GM11168 (cell line): ENCODE data around the gene PLEKHG2.
"Not testable (repeated sequence)": the region's sequence is repeated elsewhere in the genome, so short reads cannot be mapped to it uniquely, and the experiment has no call there.

Experiments used
- in situ Hi-C: fragments of 300-500 bp; cut with MboI; formaldehyde crosslinking; loops from one replicate; pipeline ENCODE4 v1.12.0; 2022; ENCODE audit warnings: low sequenced_read_pairs; ENCODE audit not compliant: unreplicated experiment

Gene PLEKHG2

DNA sequence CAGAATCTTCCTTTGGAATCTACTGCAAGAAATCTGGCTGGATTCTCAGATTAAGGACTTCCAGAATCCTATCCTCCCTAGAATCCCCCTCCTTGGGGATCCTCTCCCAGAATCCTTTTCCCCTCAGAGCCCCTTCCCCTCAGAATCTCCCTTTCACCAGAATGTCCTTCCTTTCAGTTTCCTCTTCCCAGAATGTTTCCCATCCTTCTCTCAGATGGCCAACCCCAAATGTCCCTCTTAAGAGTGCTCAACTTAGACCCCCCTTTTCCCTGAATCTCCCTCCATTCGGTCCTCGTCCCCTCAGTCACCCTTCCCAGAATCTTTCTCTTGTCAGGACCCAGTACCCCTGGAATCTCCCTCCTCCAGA lies 23.9 kb downstream of the PLEKHG2 start:
- in situ Hi-C loops: no loop called here

DNA sequence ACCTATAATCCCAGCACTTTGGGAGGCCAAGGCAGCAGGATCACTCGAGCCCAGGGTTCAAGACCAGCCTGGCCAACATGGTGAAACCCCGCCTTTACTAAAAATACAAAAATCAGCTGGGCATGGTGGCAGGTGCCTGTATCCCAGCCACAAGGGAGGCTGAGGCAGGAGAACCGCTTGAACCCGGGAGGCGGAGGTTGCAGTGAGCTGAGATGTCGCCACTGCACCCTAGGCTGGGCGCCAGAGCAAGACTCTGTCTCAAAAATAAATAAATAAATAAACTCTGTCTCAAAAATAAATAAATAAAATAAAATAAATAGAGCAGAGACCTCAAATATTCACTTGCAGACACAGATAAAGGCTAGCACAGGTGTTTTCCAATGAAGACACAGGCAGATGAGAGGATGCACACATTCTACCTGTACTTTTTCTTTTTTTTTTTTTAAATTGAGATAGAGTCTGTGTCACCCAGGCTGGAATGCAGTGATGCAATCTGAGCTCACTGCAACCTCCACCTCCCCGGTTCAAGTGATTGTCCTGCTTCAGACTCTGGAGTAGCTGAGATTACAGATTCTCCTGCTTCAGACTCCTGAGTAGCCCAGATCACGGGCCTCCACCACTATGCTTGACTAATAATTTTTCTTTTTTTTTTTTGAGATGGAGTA lies 25.9 kb downstream of the PLEKHG2 start:
- in situ Hi-C loops: no loop called here

DNA sequence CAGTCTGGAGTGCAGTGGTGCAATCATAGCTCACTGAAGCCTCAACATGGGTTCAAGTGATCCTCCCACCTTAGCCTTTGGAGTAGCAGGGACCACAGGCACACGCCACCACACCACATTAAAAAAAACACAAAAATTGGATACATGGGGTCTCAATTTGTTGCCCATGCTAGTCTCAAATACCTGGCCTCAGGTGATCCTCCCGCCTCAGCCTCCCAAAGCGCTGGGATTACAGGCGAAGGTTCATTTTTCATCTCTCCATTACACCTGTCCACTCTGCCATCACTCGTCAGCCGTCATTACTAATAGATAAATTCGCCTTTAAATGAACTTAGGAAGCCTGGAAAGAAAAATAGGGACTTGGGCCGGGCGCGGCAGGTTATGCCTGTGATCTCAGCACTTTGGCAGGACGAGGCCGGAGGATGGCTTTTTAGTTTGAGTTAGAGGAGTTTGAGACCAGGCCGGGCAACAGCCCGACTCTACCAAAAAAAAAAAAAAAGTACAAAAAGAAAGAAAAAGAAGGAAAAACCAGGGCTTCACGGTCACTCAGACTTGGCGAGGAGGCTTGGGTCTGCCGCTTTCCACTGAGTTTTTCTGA lies 32.2 kb downstream of the PLEKHG2 start:
- in situ Hi-C loops: no loop called here

DNA sequence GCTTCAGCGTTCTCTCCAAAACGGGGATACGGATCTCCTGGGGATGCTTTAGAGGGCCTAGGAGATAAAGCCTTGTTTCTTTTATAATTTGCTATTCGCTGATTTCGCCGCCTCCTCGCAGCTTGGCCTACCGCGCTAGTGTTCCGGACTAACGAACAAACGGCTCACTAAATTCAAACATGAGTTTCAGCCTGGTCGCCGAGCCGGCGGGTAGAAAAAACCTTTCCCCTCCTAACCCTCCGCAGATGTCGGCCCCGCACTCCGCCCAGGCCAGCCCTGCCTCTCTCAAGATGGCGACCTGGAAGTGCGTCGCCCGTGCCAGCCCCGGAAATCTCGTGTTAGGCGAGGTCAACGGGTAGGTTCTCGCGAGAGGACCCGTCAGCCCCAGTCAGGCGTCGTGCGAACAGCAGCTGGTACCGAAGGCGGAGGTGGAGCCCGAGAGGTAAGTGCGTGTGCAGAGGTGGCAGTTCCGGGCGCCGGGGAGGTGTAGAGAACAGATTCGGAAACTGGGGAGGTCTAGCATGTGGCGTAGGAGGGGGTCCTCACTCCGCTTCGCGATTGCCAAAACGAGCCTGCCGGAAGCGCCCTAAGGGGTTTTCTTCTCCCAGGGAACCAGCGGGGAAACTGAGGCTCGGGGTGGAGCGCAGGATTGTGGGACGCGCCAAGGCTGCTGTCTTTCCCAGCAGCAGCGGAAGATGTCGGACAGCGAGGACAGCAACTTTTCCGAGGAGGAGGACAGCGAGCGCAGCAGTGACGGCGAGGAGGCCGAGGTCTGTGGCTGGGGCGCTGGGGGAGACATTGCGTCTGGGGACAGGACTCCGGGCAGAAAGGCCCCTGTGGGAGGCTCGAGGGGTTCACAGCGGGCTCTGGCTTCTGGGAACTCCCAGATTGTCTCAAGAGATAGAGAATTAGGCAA lies 33.0 kb downstream of the PLEKHG2 start, which contains the start of gene SUPT5H:
TSS of gene SUPT5H (plus strand) at position 387 of the 916 bp plus-strand sequence. CDS start at position 696, 309 bp downstream.
- in situ Hi-C loops: no loop called here

DNA sequence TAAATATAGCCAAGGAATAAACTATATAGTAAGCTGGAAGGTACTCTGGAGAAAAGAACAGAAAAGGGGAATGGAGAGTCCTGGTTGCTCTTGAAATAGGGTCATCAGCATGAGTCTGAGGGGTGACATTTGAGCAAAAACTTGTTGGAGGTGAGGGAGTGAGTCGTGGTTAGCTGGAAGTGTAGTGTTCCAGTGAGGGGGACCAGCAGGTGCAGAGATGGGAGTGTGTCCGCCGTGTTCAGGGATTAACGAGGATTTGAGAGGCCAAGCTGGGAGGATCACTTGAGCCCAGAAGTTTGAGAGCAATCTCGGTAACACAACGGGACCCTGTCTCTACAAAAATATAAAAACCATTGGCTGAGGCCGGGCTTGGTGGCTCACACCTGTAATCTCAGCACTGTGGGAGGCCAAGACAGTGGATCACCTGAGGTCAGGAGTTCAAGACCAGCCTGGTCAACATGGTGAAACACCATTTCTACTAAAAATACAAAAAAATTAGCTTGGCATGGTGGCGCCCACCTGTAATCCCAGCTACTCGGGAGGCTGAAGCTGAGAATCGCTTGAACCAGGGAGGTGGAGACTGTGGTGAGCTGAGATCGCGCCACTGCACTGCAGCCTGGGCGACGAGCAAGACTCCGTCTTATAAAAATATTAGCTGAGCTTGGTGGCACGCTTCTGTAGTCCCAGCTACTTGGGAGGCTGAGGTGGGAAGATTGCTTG lies 34.1 kb downstream of the PLEKHG2 start:
- in situ Hi-C loops: no loop called here

DNA sequence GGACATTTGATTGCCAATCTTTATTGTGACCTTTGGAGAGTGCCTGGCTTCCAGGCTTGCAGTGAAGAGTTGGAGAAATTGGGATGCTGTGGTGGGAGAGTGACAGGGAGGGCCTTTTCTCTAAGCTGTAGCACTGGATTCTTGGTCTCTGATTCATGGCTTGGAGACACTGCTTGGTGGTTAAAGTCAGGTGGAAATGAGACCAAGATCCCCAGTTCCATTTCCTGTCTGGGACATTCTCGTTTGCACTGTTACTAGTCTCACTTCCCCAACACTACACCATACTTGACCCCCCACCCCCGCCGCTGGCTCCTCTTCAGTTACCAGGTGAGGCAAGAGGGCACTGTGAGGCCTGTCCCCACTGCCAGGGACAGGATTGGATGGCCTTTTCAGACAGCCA lies 35.8 kb downstream of the PLEKHG2 start:
- in situ Hi-C loops: no loop called here

DNA sequence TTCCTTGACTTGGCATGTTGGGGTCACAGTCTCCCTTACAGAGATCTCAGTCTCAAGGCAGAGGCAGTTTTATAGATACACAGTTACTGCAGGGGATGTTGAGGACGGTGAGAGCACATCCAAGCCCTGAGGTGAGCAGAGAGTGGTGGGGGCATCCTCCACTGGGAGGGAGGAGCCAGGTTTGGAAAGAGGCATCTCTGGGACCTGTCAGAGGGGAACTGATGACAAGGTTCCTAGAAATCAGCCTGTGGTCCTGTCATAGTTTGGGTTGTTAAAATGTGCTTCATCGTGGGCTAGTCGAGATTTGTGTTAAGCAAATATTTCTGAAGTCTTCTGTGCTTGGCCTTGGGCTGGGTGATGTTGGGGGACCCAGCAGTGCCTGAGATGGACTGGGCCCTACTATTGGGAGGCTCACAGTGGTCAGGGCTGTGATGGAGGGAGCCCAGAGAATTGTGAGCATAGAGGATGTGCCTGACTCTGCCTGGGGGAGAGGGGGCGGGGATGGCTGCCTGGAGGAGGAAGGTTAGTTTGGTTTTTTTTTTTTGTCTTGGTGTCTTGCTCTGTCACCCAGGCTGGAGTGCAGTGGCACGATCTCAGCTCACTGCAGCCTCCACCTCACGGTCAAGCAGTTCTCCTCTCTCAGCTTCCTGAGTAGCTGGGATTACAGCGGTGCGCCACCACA lies 36.8 kb downstream of the PLEKHG2 start:
- in situ Hi-C loops: no loop called here

DNA sequence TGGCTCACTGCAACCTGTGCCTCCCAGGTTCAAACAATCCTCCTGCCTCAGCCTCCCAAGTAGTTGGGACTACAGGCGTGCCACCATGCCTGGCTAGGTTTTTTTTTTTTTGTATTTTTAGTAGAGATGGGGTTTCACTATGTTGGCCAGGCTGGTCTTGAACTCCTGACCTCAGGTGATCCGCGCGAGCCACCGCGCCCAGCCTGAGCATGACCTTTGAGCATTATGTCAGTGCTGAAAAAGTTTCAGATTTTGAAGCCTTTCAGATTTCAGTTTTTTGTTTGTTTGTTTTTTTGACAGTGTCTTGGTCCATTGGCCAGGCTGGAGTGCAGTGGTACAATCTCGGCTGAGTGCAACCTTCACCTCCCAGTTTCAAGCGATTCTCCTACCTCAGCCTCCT lies 38.8 kb downstream of the PLEKHG2 start:
- in situ Hi-C loops: not testable (repeated sequence)

DNA sequence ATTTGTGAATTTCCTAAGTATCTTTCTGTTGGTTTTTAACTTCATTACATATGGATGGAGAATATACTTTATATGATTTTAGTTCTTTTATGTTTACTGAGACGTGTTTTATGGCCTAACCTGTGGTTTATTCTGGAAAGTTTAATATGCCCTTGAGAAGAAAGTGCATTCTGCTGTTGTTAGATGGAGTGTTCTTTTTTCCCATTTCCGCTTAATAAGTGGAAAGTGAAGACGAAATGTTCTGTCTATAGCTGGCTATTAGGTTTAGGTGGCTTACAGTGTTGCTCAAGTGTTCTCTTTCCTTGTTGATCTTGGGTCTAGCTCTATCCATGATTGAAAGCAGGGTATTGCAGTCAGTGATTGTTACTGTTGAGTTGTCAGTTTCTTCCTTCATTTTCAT lies 50.9 kb downstream of the PLEKHG2 start:
- in situ Hi-C loops: no loop called here

DNA sequence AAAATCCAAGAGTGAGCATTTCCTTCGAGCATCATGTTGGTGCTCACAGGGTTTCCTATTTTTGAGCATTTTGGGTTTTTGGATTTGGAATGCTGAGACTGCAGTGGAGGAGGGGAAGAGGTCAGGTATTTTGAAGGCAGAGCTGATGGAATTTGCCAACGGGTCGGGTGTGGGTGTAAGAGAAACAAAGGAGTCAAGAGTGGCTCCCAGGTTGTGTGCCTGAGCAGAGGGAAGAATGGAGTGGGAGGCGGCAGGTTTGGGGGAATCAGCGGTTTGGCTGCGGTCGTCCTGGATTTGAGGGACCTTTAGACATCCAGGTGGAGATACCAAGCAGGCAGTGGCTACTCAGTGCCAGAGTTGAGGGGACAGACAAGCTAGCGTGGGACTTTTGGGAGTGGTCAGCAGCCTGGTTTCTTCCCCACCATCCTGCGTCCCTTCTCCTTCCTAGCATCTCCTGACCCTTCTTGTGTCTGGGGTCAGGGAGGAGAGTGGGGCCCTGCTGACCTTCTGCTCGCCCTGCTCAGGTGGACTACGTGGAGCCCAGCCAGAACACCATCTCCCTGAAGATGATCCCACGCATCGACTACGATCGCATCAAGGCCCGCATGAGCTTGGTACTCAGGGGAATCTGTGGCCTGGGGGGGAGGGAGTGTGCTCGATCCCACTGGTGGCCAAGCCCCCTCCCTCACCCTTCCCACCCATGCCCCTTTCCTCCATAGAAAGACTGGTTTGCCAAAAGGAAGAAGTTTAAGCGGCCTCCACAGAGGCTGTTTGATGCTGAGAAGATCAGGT lies 53.7 kb downstream of the PLEKHG2 start:
- in situ Hi-C loops: no loop called here

DNA sequence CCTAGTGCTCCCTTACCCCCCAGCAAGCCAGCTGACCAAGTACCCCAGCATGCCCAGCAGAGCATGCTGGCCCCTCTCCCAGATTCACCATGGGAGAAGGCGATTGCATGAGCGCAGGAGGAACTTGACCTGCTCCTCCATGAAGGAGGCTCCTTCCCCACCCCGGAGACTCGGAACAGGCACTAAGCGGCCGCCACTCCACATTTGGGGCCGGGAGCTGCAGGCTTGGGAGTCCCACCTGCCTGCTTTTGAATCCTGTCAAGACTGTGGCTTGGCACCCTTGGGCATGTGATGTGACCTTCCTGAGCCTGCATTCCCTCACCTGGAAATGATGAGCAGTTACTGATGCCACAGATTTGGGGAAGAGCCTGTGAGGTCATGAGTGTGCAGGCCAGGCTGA lies 55.5 kb downstream of the PLEKHG2 start:
- in situ Hi-C loops: no loop called here

DNA sequence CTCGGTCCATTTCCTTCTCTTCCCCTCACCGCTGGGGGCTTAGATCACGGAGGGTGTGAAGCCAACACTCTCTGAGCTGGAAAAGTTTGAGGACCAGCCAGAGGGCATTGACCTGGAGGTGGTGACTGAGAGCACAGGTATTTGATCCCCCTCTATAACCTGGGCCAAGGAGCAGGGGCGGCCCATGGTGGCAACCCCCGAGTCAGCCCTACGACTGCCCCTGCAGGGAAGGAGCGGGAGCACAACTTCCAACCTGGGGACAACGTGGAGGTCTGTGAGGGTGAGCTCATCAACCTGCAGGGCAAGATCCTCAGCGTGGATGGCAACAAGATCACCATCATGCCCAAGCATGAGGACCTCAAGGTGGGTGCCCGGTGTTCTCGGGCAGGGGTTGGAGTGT lies 56.6 kb downstream of the PLEKHG2 start:
- in situ Hi-C loops: no loop called here

DNA sequence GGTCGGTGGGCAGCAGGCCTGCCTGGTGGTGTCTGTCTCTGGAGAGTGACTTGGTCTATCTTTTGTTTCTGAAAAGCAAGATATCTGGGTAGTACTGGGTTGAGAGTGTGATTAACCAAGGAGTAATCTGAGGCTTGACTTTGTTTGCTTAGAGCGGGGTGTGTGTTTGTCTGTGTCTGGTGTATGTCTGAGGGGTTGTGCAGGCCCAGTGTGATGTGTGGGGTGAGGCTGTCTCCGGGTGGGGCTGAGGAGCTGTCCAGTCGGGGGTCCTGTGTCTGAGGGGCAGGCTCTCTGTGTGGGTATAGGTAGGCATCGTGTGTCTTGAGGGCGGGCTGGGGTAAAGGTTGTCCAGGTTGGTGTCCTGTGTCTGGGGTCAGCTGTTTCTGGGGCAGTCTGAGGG lies 57.1 kb downstream of the PLEKHG2 start:
- in situ Hi-C loops: no loop called here

DNA sequence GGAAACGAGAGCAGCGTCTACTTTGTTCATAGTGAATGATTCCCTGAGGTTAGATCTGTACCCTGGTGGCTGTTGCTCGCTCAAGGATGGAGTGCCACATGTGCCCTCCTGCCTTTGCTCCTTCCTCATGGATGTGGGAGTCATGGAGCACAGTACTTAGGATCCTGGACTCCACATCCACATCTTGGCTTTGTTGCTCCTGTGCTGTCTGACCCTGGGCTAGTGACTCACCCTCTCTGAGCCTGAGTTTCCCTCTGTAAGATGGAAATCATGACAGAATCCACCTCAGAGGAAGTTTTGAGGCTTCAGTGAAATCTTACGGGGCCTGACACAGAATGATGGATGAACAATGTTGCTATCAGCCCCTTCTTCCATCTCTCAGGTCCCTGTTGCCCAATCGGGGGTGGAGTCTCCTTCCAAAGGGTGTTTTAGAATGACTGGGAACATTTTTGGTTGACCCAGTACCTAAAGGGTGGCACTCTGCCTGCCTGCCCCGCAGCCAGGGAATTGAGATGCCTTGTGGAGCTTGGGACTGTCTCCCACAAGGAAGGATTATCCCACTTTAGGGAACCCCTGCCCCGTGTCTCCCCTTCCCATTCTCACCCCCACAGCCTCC lies 58.4 kb downstream of the PLEKHG2 start:
- in situ Hi-C loops: no loop called here

DNA sequence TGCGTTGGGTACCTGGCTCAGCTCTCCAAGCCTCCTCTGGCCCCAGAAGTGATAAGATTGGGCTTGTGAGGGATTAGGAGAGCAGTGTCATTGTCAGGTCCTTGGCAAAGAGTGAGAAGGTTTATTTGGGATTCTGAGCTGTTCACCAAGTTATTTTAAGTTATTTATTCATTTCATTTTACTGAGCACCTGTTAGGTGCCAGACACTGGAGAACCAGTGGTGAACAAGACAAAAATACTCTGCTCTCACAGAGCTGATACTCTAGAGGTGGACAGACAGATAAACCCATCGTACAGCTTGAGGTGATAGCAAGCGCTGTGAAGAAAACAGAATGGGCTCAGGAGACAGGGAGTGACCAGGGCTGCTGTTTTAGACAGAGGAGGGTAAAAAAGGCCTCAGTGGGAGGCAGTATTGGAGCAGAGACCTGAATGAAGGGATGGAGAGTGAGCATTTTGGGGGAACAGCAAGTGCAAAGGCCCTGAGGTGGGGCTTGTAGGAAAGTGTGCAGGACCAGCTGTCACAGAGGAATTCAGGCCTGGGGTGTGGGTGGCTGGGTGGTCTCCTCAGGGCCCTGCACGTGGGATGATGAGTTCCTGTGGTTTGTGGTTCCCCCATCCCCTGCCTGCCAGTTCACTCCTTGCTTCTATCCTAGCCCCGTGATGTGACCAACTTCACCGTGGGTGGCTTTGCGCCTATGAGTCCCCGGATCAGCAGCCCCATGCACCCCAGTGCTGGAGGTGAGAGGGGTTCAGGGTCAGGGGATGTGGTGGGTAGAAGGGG lies 59.5 kb downstream of the PLEKHG2 start:
- in situ Hi-C loops: no loop called here

DNA sequence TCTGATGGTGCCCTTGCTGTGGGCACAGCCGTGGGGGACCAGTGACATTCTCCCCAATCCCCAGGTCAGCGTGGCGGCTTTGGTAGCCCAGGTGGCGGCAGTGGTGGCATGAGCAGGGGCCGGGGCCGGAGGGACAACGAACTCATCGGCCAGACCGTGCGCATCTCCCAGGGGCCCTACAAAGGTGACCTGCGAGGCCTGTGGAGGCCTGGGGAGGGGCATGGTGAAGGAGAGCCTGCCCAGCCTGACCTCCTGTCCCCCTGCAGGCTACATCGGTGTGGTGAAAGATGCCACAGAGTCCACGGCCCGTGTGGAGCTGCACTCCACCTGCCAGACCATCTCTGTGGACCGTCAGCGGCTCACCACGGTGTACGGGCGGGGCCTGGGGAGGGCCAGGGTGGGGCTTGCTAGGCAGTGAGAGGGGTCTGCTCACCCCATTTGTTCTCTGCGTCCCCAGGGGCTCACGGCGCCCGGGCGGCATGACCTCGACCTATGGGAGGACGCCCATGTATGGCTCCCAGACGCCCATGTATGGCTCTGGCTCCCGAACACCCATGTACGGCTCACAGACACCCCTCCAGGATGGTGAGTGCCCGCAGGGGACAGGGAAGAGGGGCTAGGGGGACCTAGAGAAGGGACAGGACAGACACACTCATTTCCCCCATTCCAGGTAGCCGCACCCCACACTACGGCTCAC lies 60.4 kb downstream of the PLEKHG2 start:
- in situ Hi-C loops: no loop called here

DNA sequence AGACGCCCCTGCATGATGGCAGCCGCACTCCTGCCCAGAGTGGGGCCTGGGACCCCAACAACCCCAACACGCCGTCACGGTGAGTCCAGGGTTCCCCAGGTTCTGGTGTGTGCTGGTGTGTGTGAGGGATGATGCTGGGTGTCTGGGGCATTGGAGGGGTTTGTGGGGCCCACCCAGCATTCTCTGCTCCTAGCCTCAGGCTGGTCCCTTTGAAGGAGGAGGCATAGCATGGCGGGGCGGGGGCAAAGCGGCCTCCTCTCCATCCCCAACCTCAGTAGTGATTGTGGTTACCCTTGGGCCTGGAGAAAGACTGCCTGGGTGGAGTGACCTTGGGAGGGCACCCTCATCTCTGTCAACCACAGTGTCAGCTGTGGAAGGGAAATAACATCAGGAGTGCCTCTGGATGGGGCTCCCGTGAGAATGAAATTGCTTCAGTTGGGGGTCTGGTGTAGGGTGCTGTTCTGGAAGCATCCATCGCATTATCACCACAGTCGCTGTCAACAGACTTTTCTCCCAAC lies 61.0 kb downstream of the PLEKHG2 start:
- in situ Hi-C loops: no loop called here
